Mesenchymal stem cell (in vitro differentiated cells and primary cell): Measurements from ENCODE around the gene PALD1.

ENCODE experiments used
- DNase-seq: peaks from one replicate; pipeline ENCODE4 v3.0.0-alpha.2; 2013
- H2AFZ ChIP-seq: one replicate; pipeline ENCODE4 v1.6.1; 2013; ENCODE audit warnings: low read depth, mild to moderate bottlenecking, control low read depth, inconsistent platforms, low read length, moderate library complexity
- H2AK5ac ChIP-seq: 2 replicates; pipeline ENCODE4 v1.6.1; 2013; ENCODE audit warnings: low read length, moderate library complexity, mild to moderate bottlenecking, inconsistent platforms; ENCODE audit not compliant: severe bottlenecking
- H2BK120ac ChIP-seq: one replicate; pipeline ENCODE4 v1.6.1; 2013; ENCODE audit warnings: low read depth, mild to moderate bottlenecking, inconsistent platforms, low read length, moderate library complexity
- H2BK12ac ChIP-seq, 2 experiments: one replicate each; pipeline ENCODE4 v1.6.1; 2013; ENCODE audit warnings: inconsistent platforms in 2 of 2, low read length in 2 of 2, mild to moderate bottlenecking in 2 of 2, moderate library complexity in 2 of 2, control low read depth in 1 of 2
- H2BK15ac ChIP-seq: one replicate; pipeline ENCODE4 v1.6.1; 2013; ENCODE audit warnings: mild to moderate bottlenecking, low read depth, inconsistent platforms; ENCODE audit not compliant: poor library complexity, severe bottlenecking
- H2BK5ac ChIP-seq: 2 replicates; pipeline ENCODE4 v1.6.1; 2013; ENCODE audit warnings: low read depth, mild to moderate bottlenecking, low read length, control low read depth, inconsistent platforms; ENCODE audit not compliant: poor library complexity, severe bottlenecking
- H3K14ac ChIP-seq, 2 experiments: one replicate each; pipeline ENCODE4 v1.6.1; 2013; ENCODE audit warnings: inconsistent platforms in 2 of 2, low read length in 2 of 2, control low read depth in 1 of 2, mild to moderate bottlenecking in 1 of 2, moderate library complexity in 1 of 2
- H3K18ac ChIP-seq, 2 experiments: one replicate each; pipeline ENCODE4 v1.6.1; 2013; ENCODE audit warnings: inconsistent platforms in 2 of 2, low read length in 2 of 2, control low read depth in 1 of 2, low read depth in 1 of 2, mild to moderate bottlenecking in 1 of 2
- H3K23ac ChIP-seq, 2 experiments: one replicate each; pipeline ENCODE4 v1.6.1; 2013; ENCODE audit warnings: inconsistent platforms in 2 of 2, low read length in 2 of 2, mild to moderate bottlenecking in 2 of 2, moderate library complexity in 2 of 2, control low read depth in 1 of 2
- H3K27ac ChIP-seq: 2 replicates; pipeline ENCODE4 v1.5.1; 2013; ENCODE audit warnings: mild to moderate bottlenecking, moderate library complexity, low read length, control low read depth, inconsistent platforms; ENCODE audit not compliant: poor library complexity, severe bottlenecking
- H3K27me3 ChIP-seq, 2 experiments: 2 replicates each; pipeline versions ENCODE4 v1.6.1 to v1.7.0; 2013; ENCODE audit warnings: low read length in 2 of 2, mild to moderate bottlenecking in 2 of 2, moderate library complexity in 2 of 2, control low read depth in 1 of 2, inconsistent platforms in 1 of 2; ENCODE audit not compliant: control insufficient read depth in 1 of 2, insufficient read depth in 1 of 2
- H3K36me3 ChIP-seq, 2 experiments: 2 replicates each; pipeline versions ENCODE4 v1.6.1 to v1.7.0; 2013; ENCODE audit warnings: low read length in 2 of 2, control low read depth in 1 of 2, inconsistent platforms in 1 of 2, low read depth in 1 of 2, mild to moderate bottlenecking in 1 of 2; ENCODE audit not compliant: insufficient read depth in 2 of 2, control insufficient read depth in 1 of 2
- H3K4ac ChIP-seq, 2 experiments: one replicate each; pipeline ENCODE4 v1.6.1; 2013; ENCODE audit warnings: inconsistent platforms in 2 of 2, low read length in 2 of 2, mild to moderate bottlenecking in 2 of 2, moderate library complexity in 2 of 2, control low read depth in 1 of 2, low read depth in 1 of 2
- H3K4me1 ChIP-seq: 2 replicates; pipeline ENCODE4 v1.6.1; 2013; ENCODE audit warnings: low read depth, low read length, control low read depth; ENCODE audit not compliant: control insufficient read depth, insufficient read depth
- H3K4me2 ChIP-seq: 2 replicates; pipeline ENCODE4 v1.6.1; 2013; ENCODE audit warnings: low read length, mild to moderate bottlenecking, inconsistent platforms; ENCODE audit not compliant: poor library complexity, severe bottlenecking
- H3K4me3 ChIP-seq, 2 experiments: 2 replicates each; pipeline versions ENCODE4 v1.5.1 to v1.7.0; 2013; ENCODE audit warnings: low read length in 2 of 2, mild to moderate bottlenecking in 2 of 2, control low read depth in 1 of 2, low read depth in 1 of 2; ENCODE audit not compliant: insufficient read depth in 1 of 2
- H3K79me1 ChIP-seq: replicated peaks from 2 replicates; pipeline ENCODE4 v1.6.1; 2013; ENCODE audit warnings: mild to moderate bottlenecking, control low read depth, low read length, inconsistent platforms; ENCODE audit not compliant: poor library complexity, severe bottlenecking
- H3K9ac ChIP-seq: 2 replicates; pipeline ENCODE4 v1.7.0; 2013; ENCODE audit warnings: mild to moderate bottlenecking, low read length, moderate library complexity
- H3K9me3 ChIP-seq: 2 replicates; pipeline ENCODE4 v1.7.0; 2013; ENCODE audit warnings: mild to moderate bottlenecking, low read length; ENCODE audit not compliant: control insufficient read depth
- H4K8ac ChIP-seq: one replicate; pipeline ENCODE4 v1.6.1; 2013; ENCODE audit warnings: inconsistent platforms, mild to moderate bottlenecking, low read length, moderate library complexity
- H4K91ac ChIP-seq: one replicate; pipeline ENCODE4 v1.6.1; 2013; ENCODE audit warnings: mild to moderate bottlenecking, low read length, inconsistent platforms
- WGBS: methylation state at CpG from one replicate; pipeline ENCODE4 v1.1.7; 2013; ENCODE audit warnings: mixed read lengths; 5-methylcytosine and 5-hydroxymethylcytosine counted together

The PALD1 gene

GRCh38 chr10:70537398-70538194 lies 59.0 kb downstream of the PALD1 start:
- Histone ChIP-seq H3K4me3 (no peak overlapping the region), H2AFZ (no peak overlapping the region), H4K91ac (no peak overlapping the region), H3K4me2 (no peak overlapping the region), H3K4ac (no peak overlapping the region), H3K18ac (no peak overlapping the region), H3K14ac (no peak overlapping the region), H2BK120ac (no peak overlapping the region), H3K36me3 (peaks cover 0 to 10% of the 10 kb centered on the region in 2 experiments), H2BK5ac (no peak overlapping the region), H4K8ac (no peak overlapping the region), H3K9ac (no peak overlapping the region), H2BK12ac (no peak overlapping the region), H2AK5ac (no peak overlapping the region), H3K79me1 (no peaks in the 10 kb centered on the region), H3K27me3 (peaks cover 0 to 77% of the 10 kb centered on the region in 2 experiments), H3K27ac (no peak overlapping the region), H3K9me3 (no peaks in the 10 kb centered on the region), H2BK15ac (no peak overlapping the region), H3K4me1 (peaks cover 19% of the 10 kb centered on the region), H3K23ac (no peak overlapping the region)
- no peak for DNase-seq
- WGBS: 67% methylated on average over 15 of the region's 15 CpGs

- Histone ChIP-seq H2AK5ac (no peak overlapping the region), H3K27ac (no peak overlapping the region), H3K27me3 (peaks cover 0 to 73% of the 10 kb centered on the region in 2 experiments), H3K4me1 (peaks cover 19% of the 10 kb centered on the region), H2AFZ (no peak overlapping the region), H3K4ac (no peak overlapping the region), H3K4me2 (no peak overlapping the region), H2BK120ac (no peak overlapping the region), H3K4me3 (no peak overlapping the region), H3K18ac (no peak overlapping the region), H3K14ac (no peak overlapping the region), H2BK5ac (no peak overlapping the region), H3K79me1 (no peaks in the 10 kb centered on the region), H2BK12ac (no peak overlapping the region), H3K9me3 (no peaks in the 10 kb centered on the region), H3K36me3 (peaks cover 0 to 10% of the 10 kb centered on the region in 2 experiments), H2BK15ac (no peak overlapping the region), H4K8ac (no peak overlapping the region), H4K91ac (no peak overlapping the region), H3K9ac (no peak overlapping the region), H3K23ac (no peak overlapping the region)
- WGBS: 96% methylated on average over 10 of the region's 10 CpGs
- DNase-seq: no peak
Measured at GRCh38 chr10:70538195-70538520, 59.6 kb downstream of the PALD1 start.

DNA sequence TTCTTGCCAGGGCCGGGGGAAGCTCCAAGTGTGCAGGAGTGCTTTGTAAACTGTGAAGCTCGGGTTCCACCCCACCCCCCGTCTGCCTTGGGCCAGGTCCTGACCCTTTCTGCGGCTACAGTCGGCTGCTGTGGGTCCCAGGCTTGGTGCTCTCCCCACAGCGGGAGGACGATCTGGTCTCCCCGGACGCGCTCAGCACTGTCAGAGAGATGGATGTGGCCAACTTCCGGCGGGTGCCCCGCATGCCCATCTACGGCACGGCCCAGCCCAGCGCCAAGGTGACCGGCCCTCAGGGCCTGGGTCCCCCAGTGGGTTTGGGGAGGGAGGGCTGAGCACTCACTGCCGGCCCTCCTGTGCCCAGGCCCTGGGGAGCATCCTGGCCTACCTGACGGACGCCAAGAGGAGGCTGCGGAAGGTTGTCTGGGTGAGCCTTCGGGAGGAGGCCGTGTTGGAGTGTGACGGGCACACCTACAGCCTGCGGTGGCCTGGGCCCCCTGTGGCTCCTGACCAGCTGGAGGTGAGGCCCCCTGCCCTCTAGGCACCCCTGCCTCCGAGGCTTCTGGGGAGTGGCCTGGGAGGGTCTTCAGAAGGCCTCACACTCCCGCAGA lies 60.3 kb downstream of the PALD1 start:
- Histone ChIP-seq H2AFZ (no peak overlapping the region), H3K36me3 (peaks cover 0 to 10% of the 10 kb centered on the region in 2 experiments), H3K23ac (no peak overlapping the region), H3K18ac (no peak overlapping the region), H3K14ac (no peak overlapping the region), H2AK5ac (no peak overlapping the region), H2BK12ac (no peak overlapping the region), H4K8ac (no peak overlapping the region), H3K79me1 (no peaks in the 10 kb centered on the region), H2BK15ac (no peak overlapping the region), H3K4me3 (no peak overlapping the region), H3K4me2 (no peak overlapping the region), H3K4me1 (peaks cover 16% of the 10 kb centered on the region), H4K91ac (no peak overlapping the region), H3K9me3 (no peaks in the 10 kb centered on the region), H2BK5ac (no peak overlapping the region), H2BK120ac (no peak overlapping the region), H3K4ac (no peak overlapping the region), H3K27ac (no peak overlapping the region), H3K27me3 (peaks cover 0 to 73% of the 10 kb centered on the region in 2 experiments), H3K9ac (no peak overlapping the region)
- DNase-seq: no peak
- 92% methylated on average over 27 of the region's 27 CpGs for WGBS

GRCh38 chr10:70539471-70539870 lies 60.9 kb downstream of the PALD1 start:
- DNase-seq: no peak

More at GRCh38 chr10:70539471-70539870, 60.9 kb downstream of the PALD1 start:
- Histone ChIP-seq H3K4me3 (no peak overlapping the region), H2BK5ac (no peak overlapping the region), H3K9ac (no peak overlapping the region), H3K27me3 (peaks cover 0 to 72% of the 10 kb centered on the region in 2 experiments), H3K23ac (no peak overlapping the region), H4K8ac (no peak overlapping the region), H3K14ac (peak overlapping the region in 1 of 2 experiments; percentile 37), H2BK120ac (no peak overlapping the region), H3K27ac (no peak overlapping the region), H3K4me1 (peaks cover 21% of the 10 kb centered on the region), H3K18ac (no peak overlapping the region), H3K79me1 (no peaks in the 10 kb centered on the region), H4K91ac (no peak overlapping the region), H3K9me3 (no peaks in the 10 kb centered on the region), H2BK15ac (no peak overlapping the region), H2AK5ac (no peak overlapping the region), H3K4ac (no peak overlapping the region), H3K4me2 (no peak overlapping the region), H2AFZ (no peak overlapping the region), H3K36me3 (peaks cover 0 to 10% of the 10 kb centered on the region in 2 experiments), H2BK12ac (no peak overlapping the region)
- WGBS: 82% methylated on average over 7 of the region's 7 CpGs
